HG02981 (cell line): ENCODE data around the gene FAM3B.
"Not testable (repeated sequence)": the region's sequence is repeated elsewhere in the genome, so short reads cannot be mapped to it uniquely, and the experiment has no call there.

Experiments used
- ATAC-seq: cut with Tn5 transposase; IDR thresholded peaks from one replicate; pipeline ENCODE4 v1.9.1; 2021; ENCODE audit warnings: mild to moderate bottlenecking, moderate library complexity; ENCODE audit not compliant: unreplicated experiment

The FAM3B gene

GRCh38 chr21:41349126-41349525 lies 32.5 kb downstream of the FAM3B start:
- ATAC-seq = no peak

- no peak for ATAC-seq
Observed at GRCh38 chr21:41349619-41350390, 33.2 kb downstream of the FAM3B start.

GRCh38 chr21:41350436-41351155 lies 34.0 kb downstream of the FAM3B start:
- ATAC-seq = no peak

- ATAC-seq = no peak
Observed at GRCh38 chr21:41357546-41357945, 40.9 kb downstream of the FAM3B start.

GRCh38 chr21:41358193-41359166 lies 41.9 kb downstream of the FAM3B start:
- ATAC-seq = no peak

- ATAC-seq = no peak
Observed at GRCh38 chr21:41359286-41359685, 42.7 kb downstream of the FAM3B start.

GRCh38 chr21:41359754-41360071 lies 43.1 kb downstream of the FAM3B start:
- not testable (repeated sequence) for ATAC-seq

- no peak for ATAC-seq
Observed at GRCh38 chr21:41360072-41360821, 43.6 kb downstream of the FAM3B start.

GRCh38 chr21:41361053-41361785 lies 44.6 kb downstream of the FAM3B start:
- ATAC-seq = no peak

- peak; percentile 58 for ATAC-seq
Observed at GRCh38 chr21:41361786-41362604, 45.4 kb downstream of the FAM3B start, which contains the start of gene MX2. Gene MX2 (plus strand): TSS chr21:41362027. CDS start chr21:41376907, 14,880 bp downstream.

- ATAC-seq = no peak
Observed at GRCh38 chr21:41362605-41363369, 46.2 kb downstream of the FAM3B start.

- no peak for ATAC-seq
Observed at GRCh38 chr21:41363370-41364270, 47.0 kb downstream of the FAM3B start.

- no peak for ATAC-seq
Observed at GRCh38 chr21:41364308-41364707, 47.7 kb downstream of the FAM3B start.

GRCh38 chr21:41365377-41366107 lies 48.9 kb downstream of the FAM3B start:
- ATAC-seq = no peak

- no peak for ATAC-seq
Observed at GRCh38 chr21:41366522-41367151, 50.0 kb downstream of the FAM3B start.
